NCI-H82 treated with DMSO at 0.1 percent for 48 hours (cell line): Measurements from ENCODE around the gene DMRTA2.

Experiments used
- DNase-seq: peaks from one replicate; lab custom pipeline; 2025; ENCODE audit not compliant: unreplicated experiment; lab: John Stamatoyannopoulos, UW

DMRTA2 gene

DNA sequence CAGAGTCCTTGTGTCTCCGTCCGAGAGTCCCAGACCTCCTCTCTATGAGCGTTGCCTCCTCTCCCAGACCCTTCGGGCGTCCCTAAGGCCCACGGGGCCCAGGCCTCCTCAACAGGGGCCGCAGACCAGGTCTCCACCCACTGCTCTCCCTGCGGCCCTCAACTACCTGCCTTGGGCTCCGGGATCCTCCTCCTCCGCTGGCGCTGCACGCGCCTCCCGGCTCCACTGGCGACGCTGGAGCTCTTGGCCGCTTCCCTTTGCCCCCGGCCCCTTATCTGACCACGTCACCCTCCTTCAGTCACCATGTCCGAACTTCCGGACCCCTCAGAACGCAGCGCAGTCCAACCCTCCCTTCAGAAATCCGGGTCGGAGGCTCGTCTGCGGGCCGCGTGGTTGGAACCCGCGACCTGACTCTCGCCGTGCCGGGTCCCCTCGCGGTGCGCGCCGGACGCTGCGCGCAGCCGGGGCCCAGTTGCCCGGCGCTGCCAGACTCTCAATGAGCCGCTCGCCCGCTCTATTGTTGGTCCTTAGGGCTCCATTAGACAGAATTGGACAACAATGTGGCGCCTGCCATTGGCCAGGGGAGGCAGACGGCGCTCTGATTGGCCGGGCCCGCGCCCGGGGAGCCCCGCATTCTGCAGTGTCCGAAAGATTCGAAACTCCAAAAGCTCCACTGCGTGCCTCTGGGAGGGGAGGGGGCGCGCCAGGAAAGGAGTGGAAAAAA is at the start of gene DMRTA2:
DMRTA2 (minus strand) TSS at position 498 of the 724 bp plus-strand sequence. CDS start 1,907 bp downstream, outside the sequence.
- DNase-seq: no peak

DNA sequence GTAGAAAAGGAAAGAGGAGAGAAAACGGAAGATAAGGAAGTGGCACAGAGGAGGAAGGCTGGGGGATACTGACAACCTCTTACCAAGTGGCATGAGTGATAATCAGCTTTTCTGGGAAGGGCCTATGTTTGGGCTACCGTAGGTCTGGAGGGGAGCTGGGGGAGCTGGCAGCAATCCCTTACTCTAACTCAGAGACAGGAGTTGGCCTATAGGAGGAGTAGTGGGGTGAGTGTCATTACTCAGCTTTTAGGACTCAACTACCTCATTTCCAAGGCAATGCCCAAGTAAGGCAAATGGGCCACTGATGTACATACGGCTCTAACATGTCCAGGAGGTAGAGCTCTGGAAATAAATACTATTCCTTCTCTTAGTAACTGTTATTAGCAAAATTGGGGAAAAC is 48.7 kb upstream of the DMRTA2 start:
- DNase-seq: no peak

- no peak for DNase-seq
Observed at GRCh38 chr1:50462964-50463363, 39.7 kb upstream of the DMRTA2 start.

- DNase-seq: no peak
Observed at GRCh38 chr1:50458507-50458906, 35.3 kb upstream of the DMRTA2 start.

GRCh38 chr1:50454911-50455310 is 31.7 kb upstream of the DMRTA2 start:
- no peak for DNase-seq

- DNase-seq: peak; percentile 34
Observed at GRCh38 chr1:50453266-50453665, 30.0 kb upstream of the DMRTA2 start.

DNA sequence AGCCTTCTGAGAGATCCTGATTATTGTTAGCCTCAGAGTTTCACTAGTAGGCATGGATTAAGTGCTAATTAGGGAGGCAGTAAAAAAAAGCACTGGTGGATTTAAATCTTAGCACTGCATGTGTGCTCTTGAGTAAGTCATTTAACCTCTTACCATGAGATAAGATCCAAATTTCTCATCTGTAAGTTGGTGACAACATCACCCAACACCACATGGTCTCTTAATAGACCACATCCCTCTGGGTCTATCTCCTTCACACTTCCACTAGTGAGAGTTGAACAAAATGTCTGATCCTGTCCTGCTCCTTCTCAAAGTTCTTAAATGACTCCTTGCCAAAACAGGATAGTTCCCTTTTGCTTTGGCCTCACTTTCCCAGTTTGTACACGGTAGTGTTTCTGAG is 29.5 kb upstream of the DMRTA2 start:
- DNase-seq: peak; percentile 31

DNA sequence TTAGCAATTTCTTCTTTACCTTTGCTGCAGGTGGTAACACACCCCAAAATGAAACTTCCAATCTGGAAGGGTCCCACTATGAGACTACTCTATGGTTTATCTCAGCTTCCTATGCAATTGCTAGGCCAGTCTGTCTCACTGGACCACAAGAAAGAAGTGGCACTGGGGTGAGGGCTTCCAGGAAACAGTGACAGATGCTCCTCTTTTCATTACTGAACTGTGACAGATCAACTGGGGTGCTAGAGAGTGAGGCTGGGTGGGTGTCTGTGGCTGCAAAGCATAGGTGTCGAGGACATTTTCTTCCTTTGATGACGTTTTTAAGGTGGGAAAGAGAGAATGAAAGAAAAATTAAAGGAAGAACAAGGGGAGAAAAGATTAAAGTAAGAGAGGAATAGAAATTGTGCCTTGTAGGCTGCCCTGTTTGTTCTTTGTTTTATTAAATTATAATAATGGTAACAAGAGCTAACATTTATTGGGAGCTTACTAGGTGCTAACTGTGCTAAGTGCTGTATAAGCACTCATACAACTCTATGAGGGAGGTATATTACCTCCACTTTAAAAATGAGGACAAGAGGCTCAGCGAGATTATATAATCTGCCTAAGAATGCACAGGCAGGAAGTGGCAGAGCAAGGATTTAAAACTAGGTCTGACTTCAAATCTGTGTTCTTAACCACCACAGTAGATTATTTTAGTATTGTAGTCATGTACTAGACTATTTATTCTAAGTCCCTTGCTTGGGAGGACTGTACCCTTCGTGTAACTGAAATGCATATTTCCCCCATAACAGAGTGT is 27.8 kb upstream of the DMRTA2 start:
- DNase-seq: peak; percentile 36

DNA sequence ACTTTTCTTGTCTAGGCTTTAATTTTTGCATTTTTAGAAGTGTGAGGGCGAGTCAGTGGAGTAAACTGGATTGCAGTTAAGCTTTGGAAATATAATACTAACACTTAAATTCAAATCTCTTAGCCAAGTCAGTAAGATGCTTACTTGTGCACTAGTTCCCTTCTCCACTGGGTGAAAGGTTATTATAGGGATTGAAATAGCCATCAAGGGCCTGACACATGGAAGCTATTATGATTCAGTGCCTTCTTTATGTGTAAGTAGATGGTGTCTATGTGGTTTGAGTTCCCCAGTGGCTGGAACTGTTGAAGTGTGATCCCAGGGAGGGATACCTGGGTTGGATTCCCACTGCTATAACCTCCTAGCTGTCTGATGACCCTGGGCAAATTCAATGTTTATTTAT is 24.7 kb upstream of the DMRTA2 start:
- DNase-seq: no peak

GRCh38 chr1:50441183-50441582 is 17.9 kb upstream of the DMRTA2 start:
- no peak for DNase-seq

DNA sequence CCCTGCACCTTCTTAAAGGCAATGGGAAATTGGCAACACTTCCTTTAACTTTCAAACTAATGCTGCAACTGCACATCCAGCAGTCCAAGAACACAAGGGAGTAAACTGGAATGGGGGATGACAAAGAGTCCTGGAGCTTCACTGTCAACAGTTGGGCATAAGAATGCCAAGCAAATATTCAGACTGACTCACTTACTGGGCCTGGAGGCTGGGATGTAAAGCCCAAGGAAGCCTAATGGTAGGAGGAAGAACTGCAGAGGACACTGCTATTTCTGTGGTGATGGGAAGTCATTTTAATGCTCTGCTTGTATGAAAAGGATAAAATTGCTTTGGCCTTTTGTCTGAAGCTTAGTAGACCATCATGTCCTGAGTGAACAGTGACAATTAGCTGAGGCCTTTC is 15.7 kb upstream of the DMRTA2 start:
- no peak for DNase-seq

DNA sequence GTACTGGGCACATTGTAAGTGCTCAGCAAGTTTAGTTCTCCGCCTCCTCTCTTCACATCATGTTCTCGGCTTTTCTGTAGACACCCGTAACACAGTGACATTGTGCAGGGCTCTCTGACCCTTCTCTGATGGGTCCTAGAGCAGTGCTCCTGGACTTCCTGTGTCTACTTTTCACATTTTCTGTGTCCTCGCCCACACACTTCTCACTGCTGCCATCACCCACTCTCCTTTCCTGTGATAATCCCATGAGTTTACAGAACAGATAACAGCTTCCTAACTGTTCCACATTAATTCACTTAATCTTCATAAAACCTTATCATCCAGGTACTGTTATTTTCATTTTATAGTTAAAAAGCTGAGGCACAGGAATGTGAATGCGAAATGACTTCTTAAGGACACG is 13.2 kb upstream of the DMRTA2 start:
- DNase-seq: no peak

GRCh38 chr1:50430010-50430405 is 6.8 kb upstream of the DMRTA2 start:
- DNase-seq: no peak

DNA sequence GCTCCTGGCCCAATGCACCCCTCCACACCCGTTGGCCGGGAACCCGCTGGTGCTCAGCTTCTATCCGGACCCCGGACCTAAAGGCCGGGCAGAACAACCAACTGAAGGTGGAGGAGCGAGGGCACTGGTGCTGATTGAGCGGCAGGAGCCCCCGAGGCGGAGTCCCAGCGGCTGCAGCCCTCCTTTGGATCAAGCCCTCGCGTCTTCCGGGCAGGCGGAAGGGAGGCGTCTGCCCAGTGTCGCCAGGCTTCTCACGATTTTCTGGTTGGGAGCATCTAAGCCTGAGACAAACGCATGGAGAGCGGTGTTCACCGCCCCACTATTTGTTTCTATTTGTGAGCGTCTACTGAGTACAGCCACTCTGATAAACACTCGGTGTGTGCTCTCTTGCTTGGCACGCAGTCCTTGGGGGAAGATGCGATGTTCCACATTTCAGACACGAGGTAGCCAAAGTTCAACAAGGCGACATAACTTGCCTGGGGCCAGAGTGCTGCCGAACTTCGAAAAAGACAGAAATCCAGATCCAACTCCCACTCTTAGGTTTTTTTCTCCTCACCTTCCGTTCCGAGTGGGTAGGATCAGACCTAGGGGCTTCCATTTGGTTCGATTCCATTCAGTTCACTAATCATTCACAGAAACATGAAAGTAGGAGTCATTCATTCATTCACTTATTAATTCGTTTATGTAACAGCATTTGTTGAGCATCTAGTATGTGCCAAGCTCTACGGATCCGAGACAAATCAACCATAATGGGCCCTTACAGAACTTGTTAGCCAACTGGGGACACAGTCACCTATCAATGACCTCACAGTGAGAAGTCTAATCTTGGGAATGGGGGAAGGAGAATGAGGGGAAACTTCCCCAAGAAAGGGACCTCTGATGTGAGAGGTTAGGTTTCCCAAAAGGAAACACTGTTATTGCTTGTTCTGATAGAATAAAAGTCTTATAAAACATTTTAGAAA is 4.9 kb upstream of the DMRTA2 start:
- no peak for DNase-seq

GRCh38 chr1:50427086-50427817 is 4.0 kb upstream of the DMRTA2 start:
- no peak for DNase-seq

GRCh38 chr1:50426702-50427085 is 3.5 kb upstream of the DMRTA2 start:
- no peak for DNase-seq

- no peak for DNase-seq
Observed at GRCh38 chr1:50426108-50426700, 3.0 kb upstream of the DMRTA2 start.

- no peak for DNase-seq
Observed at GRCh38 chr1:50425376-50426107, 2.3 kb upstream of the DMRTA2 start.

DNA sequence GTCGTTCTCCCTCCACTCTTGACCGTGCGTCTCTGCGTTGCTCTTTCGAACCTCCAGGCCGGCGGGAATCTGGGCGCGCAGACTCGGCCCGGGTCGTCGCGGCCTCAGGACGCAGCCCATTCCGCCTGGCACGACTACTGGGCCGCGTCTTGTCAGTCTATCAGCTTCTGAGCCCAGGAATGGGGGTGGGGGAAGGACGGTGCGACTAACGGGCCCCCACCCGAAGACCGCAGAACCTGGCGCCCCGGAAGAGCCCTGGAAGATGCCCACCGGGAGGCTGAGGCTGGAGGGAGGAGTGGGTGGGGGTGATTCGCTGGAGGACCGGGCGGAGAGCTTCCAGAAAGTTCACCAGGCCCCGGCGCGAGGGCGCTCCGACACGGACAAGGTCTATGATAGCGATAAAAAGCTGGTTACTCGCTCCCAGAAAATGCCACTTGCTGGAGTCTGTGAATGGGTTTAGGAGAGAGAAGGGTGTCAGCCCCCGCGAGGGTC is 1.7 kb upstream of the DMRTA2 start:
- DNase-seq: no peak
